CD4-positive, alpha-beta T cell treated with Interferon alpha-2 for 1 hour (primary cell): ENCODE measurements around the gene UST.
"Not testable (repeated sequence)": the region's sequence is repeated elsewhere in the genome, so short reads cannot be mapped to it uniquely, and the experiment has no call there.

Experiments
- DNase-seq, 2 donors: peaks; one replicate each; pipeline ENCODE4 v3.0.0-alpha.2; 2020 to 2022

UST gene

DNA sequence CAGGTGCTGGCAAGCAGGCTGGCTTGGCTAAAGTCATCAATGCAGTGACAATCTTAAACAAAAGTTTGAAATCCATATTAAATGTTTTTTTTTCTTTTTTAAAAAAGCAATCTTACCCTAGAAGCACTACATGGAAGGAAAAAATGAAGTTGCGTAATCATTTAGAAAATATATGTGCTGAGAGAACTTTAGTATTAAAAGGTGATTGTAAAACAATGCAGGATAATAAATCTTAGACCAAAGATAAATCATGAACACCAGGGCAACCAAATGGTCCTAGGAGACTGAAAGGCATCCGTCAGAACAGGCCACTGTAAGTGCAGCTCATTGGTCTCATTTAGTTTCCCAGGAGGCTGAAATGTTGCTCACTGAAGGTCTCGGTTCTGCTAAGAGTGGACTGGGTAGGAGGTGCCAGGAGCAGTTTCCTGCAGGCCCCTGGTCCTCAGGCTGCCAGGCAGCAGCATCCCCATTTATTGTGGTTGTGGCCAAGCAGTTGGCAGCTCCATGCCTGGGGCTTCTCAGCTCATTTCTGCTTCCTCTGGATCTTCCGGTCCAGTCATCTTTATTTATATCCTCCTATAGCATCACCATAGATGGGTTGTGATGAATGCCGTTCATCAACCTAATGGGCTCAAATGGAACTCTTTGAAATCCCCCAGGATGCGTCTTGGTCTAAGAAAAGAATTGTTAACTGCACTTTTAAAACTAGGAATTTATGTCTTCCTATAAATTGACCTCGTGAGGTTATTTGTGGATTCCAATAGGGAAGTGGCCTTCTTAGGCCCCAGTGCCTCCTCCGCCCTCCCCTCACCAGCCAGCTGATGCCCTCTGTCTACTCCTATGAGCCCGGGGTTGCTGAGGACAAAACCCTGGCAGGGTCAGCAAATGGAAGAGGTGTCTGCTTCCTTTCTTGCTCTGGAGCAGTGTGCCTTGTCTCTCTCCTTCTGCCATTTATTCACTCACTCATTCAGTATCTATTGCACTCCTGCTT, 269.0 kb downstream of the UST start:
- no peak for DNase-seq

DNA sequence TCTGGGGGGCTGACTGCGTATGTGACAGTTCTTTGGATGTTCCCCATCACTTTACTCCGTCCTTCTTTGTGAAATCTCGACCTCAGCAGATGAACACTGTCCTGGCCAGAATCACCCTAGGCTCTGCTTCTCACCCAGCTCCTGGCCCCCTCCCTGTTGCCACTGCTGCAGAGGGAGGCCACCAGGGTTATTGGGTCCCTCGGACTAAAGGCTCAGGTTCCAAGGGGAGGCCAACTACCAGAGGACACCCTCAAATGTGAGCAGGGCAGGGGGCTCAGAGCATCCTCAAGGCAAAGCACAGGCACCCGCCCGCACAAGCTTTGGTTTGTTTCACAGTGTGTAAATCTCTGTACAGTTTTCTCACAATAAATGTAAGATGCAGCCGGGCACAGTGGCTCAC, 269.9 kb downstream of the UST start:
- DNase-seq = no peak

DNA sequence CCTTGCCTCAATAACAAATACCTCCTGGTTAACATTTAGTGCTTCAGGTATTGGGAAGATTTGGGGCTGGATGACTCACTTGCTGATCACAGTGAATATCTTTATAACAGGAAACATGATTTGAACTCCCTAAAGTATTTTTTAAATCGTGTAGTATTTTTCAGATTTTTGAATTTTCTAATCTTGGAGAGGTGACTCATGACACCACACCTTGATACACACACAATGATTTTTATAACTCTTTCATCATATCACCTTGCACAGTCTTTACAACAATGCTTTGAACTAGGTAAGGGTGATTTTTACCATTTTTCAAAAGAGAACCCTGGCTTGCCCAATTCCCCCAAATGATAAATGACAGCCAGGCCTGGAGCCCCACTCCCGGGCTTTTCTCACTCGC, 273.5 kb downstream of the UST start:
- no peak for DNase-seq

DNA sequence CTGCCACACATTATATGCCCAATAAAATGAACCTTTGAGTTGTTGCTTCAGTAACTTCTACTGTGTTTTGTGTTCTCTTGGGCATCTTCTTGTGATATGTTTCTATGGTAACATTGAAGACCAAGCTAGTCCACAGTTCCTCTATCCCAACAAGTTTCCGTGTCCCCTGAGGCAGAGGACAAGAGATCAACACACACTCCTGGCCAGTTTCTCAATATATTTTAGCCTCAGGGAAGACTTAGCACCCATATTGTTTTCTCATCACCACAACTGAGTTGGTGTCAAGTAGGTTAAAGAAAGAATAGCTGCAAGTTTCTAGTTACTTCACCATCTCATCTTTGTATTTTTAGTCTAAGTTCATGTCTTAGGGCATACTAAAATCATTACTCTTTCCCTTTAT, 277.5 kb downstream of the UST start:
- no peak for DNase-seq

DNA sequence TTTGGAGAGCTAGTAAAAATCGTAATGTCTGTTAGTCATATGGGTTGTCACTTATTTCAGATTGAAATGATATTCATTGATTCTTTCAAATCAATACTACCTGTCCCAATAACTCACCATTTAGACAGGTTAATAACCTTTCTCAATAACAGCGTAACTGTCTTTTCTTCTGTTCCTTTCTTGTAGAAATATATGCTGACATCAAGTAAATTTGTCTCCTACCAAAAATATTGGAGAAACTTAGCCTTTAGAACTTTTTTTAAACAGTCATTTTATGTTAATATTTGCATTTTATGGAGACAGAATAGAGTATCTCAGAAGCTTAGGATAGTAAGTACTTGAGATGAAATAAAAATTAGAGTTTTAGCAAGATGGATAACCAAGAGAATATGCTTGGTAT, 278.2 kb downstream of the UST start:
- DNase-seq = no peak

DNA sequence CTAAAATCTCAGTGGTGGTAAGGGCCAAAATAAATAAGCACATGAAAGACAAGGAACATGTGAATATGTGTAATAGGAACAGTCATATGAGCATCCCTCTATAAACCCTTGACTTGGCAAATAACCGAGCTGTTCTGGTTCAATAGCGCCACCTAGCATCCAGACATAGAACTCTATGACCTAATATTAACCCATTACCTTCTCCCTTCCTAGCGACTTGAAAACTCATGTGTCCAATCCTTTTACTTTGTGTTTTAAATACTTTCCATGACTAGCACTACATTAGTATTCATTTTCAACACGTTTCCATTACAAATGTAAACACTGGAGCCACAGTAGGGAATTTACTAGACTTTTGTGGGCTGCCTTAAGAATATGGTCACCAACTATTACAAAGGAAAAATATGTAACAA, 279.7 kb downstream of the UST start:
- peak in 1 of 2 donors; percentile 30 for DNase-seq

DNA sequence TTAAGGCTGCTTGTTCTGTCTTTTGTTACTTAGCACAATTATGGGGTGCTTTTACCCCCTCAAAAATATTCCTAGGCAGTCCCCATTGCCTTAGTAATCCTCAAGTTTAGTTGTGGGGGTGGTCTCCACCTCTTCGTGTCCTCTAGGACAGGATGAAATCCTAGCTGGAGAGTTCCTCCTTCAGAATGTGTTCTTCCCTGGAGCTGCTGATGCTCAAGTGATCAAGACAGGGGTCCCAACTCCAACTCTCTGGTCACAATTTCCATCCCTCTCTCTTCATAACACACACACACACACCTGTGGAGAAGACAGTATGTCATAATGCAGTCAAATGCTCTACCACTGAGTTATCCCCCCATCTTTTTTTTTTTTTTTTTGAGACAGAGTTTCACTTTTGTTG, 280.7 kb downstream of the UST start:
- no peak for DNase-seq

DNA sequence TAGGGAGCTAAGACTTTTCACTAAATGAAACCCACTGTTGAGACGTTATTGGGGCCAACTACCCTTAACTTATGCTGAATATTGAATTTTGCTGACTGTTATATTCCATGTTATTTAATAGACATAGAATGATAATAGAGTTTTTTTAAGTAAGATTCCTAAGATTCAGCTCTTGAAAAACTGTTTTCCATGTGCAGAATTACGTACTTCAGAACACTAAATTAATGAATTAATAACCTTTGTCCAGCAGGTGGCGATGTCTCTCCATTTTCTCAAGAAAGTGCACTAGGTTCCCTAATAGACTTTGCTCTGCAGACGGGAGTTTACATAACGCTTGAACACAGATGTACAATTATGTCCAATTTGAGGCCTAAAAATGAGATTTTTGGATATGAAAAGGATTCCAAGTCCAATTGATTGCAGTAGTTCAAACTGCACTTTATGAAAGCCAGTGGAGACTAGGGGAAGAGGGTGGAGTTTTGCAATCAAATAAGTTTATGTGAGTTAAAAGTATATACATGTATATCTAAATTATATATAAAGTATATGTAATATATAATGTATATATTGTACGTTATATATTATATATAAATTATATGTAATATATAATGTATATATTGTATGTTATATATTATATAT, 282.1 kb downstream of the UST start:
- DNase-seq = peak; percentile 67 to 87

DNA sequence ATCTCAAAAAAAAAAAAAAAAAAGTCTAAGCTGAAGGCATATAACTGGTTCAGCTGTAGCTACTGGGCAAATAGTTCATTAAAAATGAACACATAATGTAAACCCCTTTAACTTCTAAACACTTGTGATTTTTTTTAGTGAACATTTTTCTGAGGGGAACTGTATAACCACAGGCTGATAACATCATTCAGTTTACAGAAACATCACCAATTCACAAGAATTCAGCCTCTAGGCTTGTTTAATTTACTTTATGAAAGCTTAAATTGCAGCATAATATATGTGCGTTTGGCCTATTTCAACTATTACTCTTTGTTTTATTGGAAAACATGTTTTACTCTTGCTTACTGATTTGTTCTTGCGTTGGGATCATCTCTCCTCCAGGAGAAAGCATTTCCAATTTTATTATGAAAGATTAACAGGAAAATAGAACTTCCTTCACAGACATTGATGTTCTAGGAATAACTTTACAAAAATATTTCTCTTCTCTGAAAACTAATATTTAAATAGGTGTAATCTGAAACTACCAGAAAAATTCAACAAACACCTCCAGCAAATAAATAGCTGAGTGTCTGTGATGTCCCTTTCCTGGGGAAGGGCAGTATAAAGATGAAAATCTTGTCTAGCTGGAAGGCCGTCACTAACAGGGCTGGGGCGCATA, 284.5 kb downstream of the UST start:
- DNase-seq = peak in 1 of 2 donors; percentile 51

DNA sequence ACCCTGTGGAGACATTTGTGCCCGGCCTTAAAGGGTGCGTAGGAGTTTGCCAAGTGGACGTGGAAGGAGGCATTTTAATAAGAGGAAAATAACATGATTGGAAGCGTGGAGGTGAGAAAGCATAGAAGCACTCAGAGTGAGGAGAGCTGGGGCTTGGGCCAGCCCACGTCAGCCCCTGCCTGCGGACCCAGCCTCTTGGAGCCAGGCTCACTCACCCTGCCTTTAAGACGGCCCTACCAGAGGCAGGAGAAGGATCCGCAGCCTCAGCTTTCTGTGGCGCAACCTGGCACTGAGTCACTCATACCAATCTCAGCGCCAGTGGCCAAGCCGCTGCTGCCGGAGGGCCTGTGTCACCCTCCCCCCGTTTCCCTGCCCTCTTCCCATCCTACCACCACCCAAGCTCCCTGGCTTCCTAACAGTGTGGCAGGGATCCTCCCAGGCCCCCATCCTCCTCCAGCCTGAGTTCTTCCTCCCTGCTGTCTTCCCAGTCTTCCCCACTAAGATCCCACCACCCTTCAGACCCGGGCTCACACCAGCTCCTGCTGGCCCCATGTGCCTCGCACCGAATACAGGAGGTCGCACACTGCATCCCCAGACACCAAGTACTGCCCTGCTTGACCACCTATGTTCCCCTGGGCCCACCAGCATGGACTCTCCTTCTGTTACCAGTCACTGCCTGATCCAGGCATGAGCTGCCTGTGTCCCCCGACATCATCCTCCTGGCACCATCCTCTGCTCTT, 285.2 kb downstream of the UST start:
- DNase-seq = peak in 1 of 2 donors; percentile 27

DNA sequence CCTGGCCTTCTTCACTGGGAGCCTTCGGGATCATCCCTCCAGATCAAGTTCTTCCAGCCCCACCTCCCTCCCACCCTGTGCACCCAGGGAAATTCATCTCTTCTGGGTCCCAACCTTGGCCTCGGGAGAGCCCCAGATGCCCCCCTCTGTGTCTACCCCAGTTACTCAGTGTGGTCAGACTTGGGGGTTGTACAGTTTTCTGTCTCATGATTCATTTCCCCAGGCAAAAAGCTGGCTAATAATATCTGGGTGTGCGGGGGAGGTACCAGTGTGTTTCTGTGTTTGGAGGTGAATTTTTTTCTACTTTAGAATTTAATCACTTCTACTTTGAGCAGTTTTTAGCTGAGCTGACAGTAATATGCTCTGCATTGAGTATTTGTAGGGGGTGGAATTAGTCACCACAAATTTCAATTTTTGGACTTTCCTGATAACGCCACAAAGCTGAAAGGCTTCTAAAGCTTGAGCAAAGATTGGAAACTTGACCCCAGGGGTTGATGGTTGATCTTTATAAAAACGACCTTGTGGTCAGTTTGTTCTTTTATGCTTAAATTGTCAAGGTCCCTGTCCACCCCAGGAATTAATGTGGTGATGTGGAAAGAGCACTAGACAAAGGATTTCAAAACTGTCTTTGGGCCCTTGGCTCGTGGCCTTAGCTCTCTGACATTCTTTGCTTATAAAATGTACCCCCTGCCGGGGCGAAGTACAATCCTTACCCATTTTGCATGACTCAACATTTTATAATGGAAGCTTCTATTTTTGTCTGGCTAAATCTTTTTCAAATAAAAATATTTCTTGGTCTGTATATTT, 286.0 kb downstream of the UST start:
- DNase-seq = peak in 1 of 2 donors; percentile 35

DNA sequence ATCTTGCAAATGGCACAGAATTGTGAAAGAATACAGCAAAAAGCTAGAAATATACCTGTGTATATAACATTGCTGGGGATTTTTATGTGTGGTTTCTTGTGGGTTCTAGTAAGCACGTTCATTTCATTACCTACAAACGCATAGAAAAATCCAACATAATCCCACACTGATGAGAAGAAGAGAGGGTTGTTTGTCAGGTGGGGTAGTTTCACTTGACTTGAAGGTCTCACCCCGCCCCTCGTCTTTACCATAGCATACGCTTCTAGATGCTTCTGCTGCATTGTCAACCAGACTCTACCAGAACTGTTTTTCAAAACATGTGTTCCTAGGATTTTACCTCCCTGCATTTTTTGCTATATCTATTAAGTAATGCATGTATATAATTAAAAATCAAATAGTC, 286.6 kb downstream of the UST start:
- DNase-seq = no peak

DNA sequence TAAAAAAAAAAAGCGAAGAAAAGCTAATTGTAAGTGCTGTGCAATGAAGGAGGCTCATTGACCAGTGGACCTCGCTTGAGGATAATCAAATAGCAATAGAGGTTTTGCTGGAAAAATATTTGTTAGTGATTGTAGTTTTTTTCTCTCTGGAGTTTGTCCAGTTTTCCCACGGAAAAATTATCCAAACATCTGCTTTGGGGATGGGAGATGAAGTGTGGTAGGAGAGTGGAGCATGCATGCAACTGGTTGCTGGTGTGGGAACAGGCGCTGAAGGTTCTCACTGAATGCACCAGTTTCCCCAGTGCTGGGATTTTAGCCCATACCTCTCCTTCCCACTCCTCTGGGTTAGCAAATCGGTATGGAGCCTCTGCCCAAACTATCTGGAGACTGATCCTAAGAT, 288.9 kb downstream of the UST start:
- DNase-seq = no peak

DNA sequence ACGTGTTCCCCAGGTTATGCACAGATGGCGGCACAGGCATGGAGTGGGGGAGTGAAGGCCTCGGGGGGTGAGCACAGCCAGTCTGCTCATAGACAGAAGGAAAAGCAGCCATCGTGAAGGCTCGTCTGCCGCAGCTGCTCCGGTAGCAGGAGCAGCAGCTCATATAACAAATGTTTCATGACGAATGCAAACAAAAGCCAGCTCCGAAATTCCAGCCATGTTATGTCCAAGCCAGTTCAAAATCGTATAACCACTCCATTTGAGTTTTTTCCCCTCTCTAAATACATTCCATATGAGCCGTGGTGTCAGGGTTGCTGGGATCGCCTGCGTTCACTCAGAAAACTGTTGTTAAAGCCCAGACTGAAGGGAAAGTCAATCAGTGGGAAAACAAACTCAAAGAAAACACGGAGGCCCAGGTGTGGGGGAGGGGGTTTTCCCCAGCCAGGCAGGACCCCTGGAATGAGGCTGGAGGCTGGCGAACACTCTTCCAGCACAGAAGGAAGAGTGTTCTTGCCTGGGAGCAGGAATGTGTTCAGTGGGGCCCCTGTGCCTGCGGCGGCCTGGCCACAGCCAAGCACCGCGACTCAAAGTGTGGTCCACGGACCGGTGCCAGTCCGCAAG, 290.3 kb downstream of the UST start:
- no peak for DNase-seq

DNA sequence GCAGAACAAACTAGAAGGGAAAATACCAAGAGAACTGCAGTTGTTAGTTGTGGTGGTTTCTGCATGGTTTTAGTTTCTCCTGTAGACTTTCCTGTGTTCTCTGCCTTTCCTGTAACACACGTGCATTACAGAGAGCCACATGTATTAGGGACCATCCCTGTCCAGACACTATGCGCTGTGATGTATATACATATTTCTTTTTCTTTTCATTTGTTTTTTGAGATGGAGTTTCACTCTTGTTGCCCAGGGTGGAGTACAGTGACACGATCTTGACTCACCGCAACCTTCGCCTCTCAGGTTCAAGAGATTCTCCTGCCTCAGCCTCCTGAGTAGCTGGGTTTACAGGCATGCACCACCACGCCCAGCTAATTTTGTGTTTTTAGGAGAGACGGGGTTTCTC, 292.2 kb downstream of the UST start:
- not testable (repeated sequence) for DNase-seq

DNA sequence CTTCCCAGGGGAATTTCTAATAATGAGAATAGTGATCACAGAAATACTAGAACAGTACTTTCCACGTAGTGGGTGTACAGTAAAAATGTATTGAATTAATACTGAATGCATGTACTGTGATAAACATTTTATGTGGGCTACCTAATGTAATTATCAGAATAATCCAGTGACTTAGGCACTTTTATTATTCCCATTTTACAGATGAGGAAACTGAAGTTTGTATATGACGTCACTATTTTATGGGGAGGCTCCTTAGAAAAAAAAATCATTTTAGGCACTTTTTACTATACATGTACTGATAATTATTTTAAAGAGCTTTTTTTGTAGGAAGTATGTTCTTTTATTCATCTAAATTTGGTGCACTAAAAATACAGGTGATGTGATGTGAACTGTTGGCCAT, 295.1 kb downstream of the UST start:
- DNase-seq = no peak

DNA sequence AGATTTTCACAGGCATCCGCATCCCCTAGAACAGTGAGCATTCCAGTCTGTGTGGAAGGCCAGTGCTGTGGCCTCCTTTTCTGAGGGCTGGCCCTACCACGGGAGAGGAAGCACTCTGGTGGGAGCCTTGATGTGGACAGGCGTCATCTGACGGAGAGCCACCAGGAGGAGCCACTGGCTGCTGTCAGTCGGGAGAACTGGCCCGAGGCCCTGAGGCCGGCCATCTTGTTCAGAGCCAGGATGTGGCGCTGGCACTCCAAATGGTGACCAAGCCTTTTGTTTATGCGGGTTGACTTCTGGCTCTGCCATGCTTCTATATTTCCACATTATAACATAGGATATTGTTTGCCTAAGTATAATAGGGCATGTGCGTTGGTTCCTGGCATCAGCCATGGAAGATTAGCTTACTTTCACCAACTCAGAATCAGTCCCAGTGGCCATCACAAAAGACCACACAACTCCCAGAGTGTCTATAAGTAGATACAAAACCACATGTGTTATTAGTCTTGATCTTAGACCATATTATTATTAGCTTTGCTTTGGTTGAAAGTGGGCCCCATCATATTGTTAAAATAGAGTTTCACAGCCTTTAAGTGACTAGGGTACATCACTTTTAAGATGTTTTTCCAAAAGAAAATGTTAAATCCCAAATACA, 296.8 kb downstream of the UST start:
- DNase-seq = no peak

DNA sequence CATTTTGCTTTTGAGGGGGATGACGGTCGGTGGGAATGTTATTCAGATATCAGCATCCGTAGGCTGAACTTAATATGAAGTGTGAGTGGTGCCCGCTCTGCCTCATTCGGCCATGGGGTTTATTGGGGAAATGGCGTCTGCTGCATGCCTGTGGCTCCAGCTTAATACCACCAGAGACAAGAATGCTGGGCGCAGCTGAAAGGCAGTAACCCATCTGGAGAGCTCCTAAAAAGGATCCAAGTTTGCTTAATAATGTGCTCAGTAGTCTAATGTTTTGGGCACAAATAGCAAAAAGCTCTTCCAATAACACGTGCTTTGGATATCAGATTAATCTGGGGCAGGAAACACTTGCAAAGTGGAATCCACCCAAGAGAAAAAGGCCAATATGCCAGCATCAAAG, 297.7 kb downstream of the UST start:
- no peak for DNase-seq

DNA sequence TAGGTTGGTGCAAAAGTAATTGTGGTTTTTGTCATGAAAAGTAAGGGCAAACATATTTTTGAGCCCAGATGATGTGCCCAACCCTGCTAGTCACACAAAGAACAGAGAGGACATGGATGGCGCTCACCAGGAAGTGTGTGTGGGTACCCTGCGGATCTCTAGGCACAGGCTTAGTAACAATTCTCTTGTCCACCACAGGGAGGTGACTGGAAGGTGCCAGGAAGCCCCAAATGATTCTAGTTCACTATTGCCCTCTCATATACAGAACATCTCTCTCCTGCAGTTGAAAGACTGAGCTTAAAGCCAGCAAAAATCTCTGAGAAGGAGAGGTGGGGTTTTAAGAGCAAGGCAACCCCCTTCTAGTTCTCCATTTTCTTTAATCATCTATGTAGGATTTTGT, 298.6 kb downstream of the UST start:
- DNase-seq = peak in 1 of 2 donors; percentile 31

DNA sequence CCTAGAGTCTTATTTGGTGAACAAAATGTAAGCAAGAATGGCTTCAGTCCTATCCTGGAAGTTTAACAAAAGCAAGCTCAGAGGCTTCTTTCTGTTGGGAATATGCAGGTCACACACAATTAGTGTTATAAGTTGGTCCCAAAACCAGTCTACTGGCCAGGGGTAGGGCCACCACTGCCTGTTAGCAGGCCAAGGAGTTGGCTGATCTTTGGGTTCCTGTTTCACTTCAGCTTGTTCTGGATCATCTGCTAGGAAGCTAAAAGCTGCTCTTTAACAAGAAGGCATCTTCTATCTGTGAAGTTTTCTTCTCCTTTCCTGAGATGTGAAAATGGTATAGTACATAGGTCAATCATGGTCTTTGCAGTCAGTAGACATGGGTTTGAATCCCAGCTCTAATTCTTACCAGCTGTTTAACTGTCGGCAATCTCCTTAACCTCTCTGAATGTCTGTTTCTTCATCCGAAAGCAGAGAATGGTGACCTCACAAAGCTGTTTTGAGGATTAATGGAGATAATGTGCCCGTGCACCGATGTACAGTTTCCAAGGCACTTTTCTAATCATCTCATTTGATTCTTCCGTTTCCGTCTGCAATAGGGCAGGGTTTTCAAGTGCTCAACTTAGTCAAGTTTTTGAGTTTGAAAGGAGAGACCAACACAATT, 299.5 kb downstream of the UST start:
- DNase-seq = no peak
